H9 (cell line): Measurements from ENCODE around the gene TGM2. TPM values are rescaled to one million over a fixed set of nuclear protein-coding genes. Genes with fewer than 3 reads are reported as not detected.

Source experiments
- DNase-seq: peaks from one replicate; pipeline ENCODE4 v3.0.0-alpha.2; 2017
- H2AFZ ChIP-seq: one replicate; pipeline ENCODE4 v1.6.1; 2013; ENCODE audit warnings: mild to moderate bottlenecking, low read length, control low read depth, moderate library complexity
- H2AK5ac ChIP-seq: 2 replicates; pipeline ENCODE4 v1.6.1; 2013; ENCODE audit warnings: low read length, control low read depth, mixed read lengths; ENCODE audit not compliant: insufficient read length
- H2BK120ac ChIP-seq: one replicate; pipeline ENCODE4 v1.6.1; 2013; ENCODE audit warnings: low read depth, mild to moderate bottlenecking, low read length, control low read depth, inconsistent platforms; ENCODE audit not compliant: poor library complexity, severe bottlenecking
- H2BK12ac ChIP-seq: 2 replicates; pipeline ENCODE4 v1.6.1; 2013; ENCODE audit warnings: low read length, control low read depth, mixed read lengths, low read depth; ENCODE audit not compliant: insufficient read length
- H2BK15ac ChIP-seq: 2 replicates; pipeline ENCODE4 v1.6.1; 2013; ENCODE audit warnings: low read depth, low read length, control low read depth
- H2BK20ac ChIP-seq: one replicate; pipeline ENCODE4 v1.6.1; 2013; ENCODE audit warnings: low read depth, mild to moderate bottlenecking, low read length, control low read depth, inconsistent platforms; ENCODE audit not compliant: poor library complexity, severe bottlenecking
- H2BK5ac ChIP-seq: 2 replicates; pipeline ENCODE4 v1.6.1; 2013; ENCODE audit warnings: low read length, control low read depth, mixed read lengths; ENCODE audit not compliant: insufficient read length
- H3K14ac ChIP-seq: 2 replicates; pipeline ENCODE4 v1.6.1; 2013; ENCODE audit warnings: low read length, control low read depth; ENCODE audit not compliant: insufficient read depth
- H3K18ac ChIP-seq: 2 replicates; pipeline ENCODE4 v1.6.1; 2013; ENCODE audit warnings: low read depth, mild to moderate bottlenecking, mixed read lengths, low read length, control low read depth; ENCODE audit not compliant: insufficient read length
- H3K23ac ChIP-seq: 2 replicates; pipeline ENCODE4 v1.6.1; 2013; ENCODE audit warnings: low read length, control low read depth, mixed read lengths, low read depth; ENCODE audit not compliant: insufficient read length
- H3K23me2 ChIP-seq: 2 replicates; pipeline ENCODE4 v1.6.1; 2013; ENCODE audit warnings: low read depth, mild to moderate bottlenecking, mixed read lengths, low read length, control low read depth; ENCODE audit not compliant: insufficient read length, poor library complexity, severe bottlenecking
- H3K27ac ChIP-seq: 2 replicates; pipeline ENCODE4 v1.5.1; 2013; ENCODE audit warnings: low read length, control low read depth, mixed read lengths, low read depth; ENCODE audit not compliant: insufficient read length
- H3K27me3 ChIP-seq: 2 replicates; pipeline ENCODE4 v1.6.1; 2013; ENCODE audit warnings: low read length, control low read depth, inconsistent platforms; ENCODE audit not compliant: insufficient read depth
- H3K4ac ChIP-seq: 2 replicates; pipeline ENCODE4 v1.6.1; 2013; ENCODE audit warnings: low read depth, mild to moderate bottlenecking, control low read depth, inconsistent platforms, low read length, moderate library complexity
- H3K4me1 ChIP-seq: 2 replicates; pipeline ENCODE4 v1.6.1; 2013; ENCODE audit warnings: low read length, control low read depth, inconsistent platforms; ENCODE audit not compliant: insufficient read depth
- H3K4me2 ChIP-seq: 2 replicates; pipeline ENCODE4 v1.6.1; 2013; ENCODE audit warnings: low read length, control low read depth, mixed read lengths; ENCODE audit not compliant: insufficient read length, insufficient read depth
- H3K56ac ChIP-seq: 2 replicates; pipeline ENCODE4 v1.6.1; 2013; ENCODE audit warnings: low read depth, mild to moderate bottlenecking, mixed read lengths, low read length, control low read depth; ENCODE audit not compliant: insufficient read length
- H3K79me1 ChIP-seq: 2 replicates; pipeline ENCODE4 v1.6.1; 2013; ENCODE audit warnings: low read depth, mild to moderate bottlenecking, moderate library complexity, low read length, control low read depth, inconsistent platforms; ENCODE audit not compliant: insufficient read depth, poor library complexity, severe bottlenecking
- H3K79me2 ChIP-seq: 2 replicates; pipeline ENCODE4 v1.6.1; 2013; ENCODE audit warnings: low read length, control low read depth, inconsistent platforms; ENCODE audit not compliant: insufficient read depth
- H3K9ac ChIP-seq: 2 replicates; pipeline ENCODE4 v1.6.1; 2013; ENCODE audit warnings: low read length, control low read depth, mixed read lengths; ENCODE audit not compliant: insufficient read length; ENCODE audit errors: extremely low read depth
- H3K9me3 ChIP-seq: one replicate; pipeline ENCODE4 v1.6.1; 2013; ENCODE audit warnings: low read depth, low read length, inconsistent platforms; ENCODE audit not compliant: control insufficient read depth
- H3T11ph ChIP-seq: one replicate; pipeline ENCODE4 v1.6.1; 2013; ENCODE audit warnings: mild to moderate bottlenecking, low read length, control low read depth, inconsistent platforms
- H4K20me1 ChIP-seq: one replicate; pipeline ENCODE4 v1.6.1; 2013; ENCODE audit not compliant: control insufficient read depth, insufficient read length, insufficient read depth
- H4K5ac ChIP-seq: 2 replicates; pipeline ENCODE4 v1.6.1; 2013; ENCODE audit warnings: low read depth, mild to moderate bottlenecking, mixed read lengths, low read length, control low read depth; ENCODE audit not compliant: insufficient read length
- H4K8ac ChIP-seq: replicated peaks from 2 replicates; pipeline ENCODE4 v1.6.1; 2013; ENCODE audit warnings: low read length, control low read depth, mixed read lengths, low read depth; ENCODE audit not compliant: insufficient read length
- H4K91ac ChIP-seq: 2 replicates; pipeline ENCODE4 v1.6.1; 2013; ENCODE audit warnings: low read depth, mild to moderate bottlenecking, moderate library complexity, mixed read lengths, low read length, control low read depth; ENCODE audit not compliant: insufficient read length
- H3K27ac Mint-ChIP-seq, 3 experiments: 2 replicates in 2 of 3; 3 replicates in 1 of 3; pipeline ENCODE4 v1.8.0; 2020 to 2021; ENCODE audit warnings: mixed read lengths in 3 of 3, mild to moderate bottlenecking in 1 of 3, moderate library complexity in 1 of 3
- H3K27me3 Mint-ChIP-seq: 2 replicates; pipeline ENCODE4 v1.8.0; 2021; ENCODE audit warnings: low read depth, mild to moderate bottlenecking, moderate library complexity, mixed read lengths
- H3K36me3 Mint-ChIP-seq, 3 experiments: 2 replicates in 2 of 3; 3 replicates in 1 of 3; pipeline ENCODE4 v1.8.0; 2020 to 2021; ENCODE audit warnings: low read depth in 3 of 3, mixed read lengths in 3 of 3; ENCODE audit not compliant: insufficient read depth in 1 of 3
- H3K4me1 Mint-ChIP-seq, 2 experiments: 2 replicates each; pipeline ENCODE4 v1.8.0; 2020; ENCODE audit warnings: mixed read lengths in 2 of 2
- H3K4me3 Mint-ChIP-seq, 2 experiments: 2 replicates in 1 of 2; 3 replicates in 1 of 2; pipeline ENCODE4 v1.8.0; 2020 to 2021; ENCODE audit warnings: mild to moderate bottlenecking in 2 of 2, mixed read lengths in 2 of 2, moderate library complexity in 1 of 2
- H3K9me3 Mint-ChIP-seq, 2 experiments: 2 replicates in 1 of 2; 3 replicates in 1 of 2; pipeline ENCODE4 v1.8.0; 2020; ENCODE audit warnings: mild to moderate bottlenecking in 2 of 2, mixed read lengths in 2 of 2, moderate library complexity in 1 of 2
- CTCF ChIP-seq: fragments of 200-600 bp; sonication (generic); conservative IDR thresholded peaks from 3 replicates; pipeline ENCODE4 v1.8.0; 2021; ENCODE audit warnings: antibody characterized with exemption, mild to moderate bottlenecking
- WGBS: extraction: QIAGEN DNeasy Blood & Tissue Kit; methylation state at CpG from one replicate; pipeline ENCODE4 v1.1.7; 2013; ENCODE audit warnings: missing lambda C conversion rate, low lambda C conversion rate, mixed read lengths; ENCODE audit not compliant: insufficient read length; ENCODE audit errors: extremely low coverage; 5-methylcytosine and 5-hydroxymethylcytosine counted together
- total RNA-seq: library from RNA; stranded (reverse); gene quantifications from 2 replicates; pipeline ENCODE4 v1.2.1, GENCODE V29; 2021

The TGM2 gene
- total RNA-seq, 1 experiment from 2014 or later: 1.1 TPM

DNA sequence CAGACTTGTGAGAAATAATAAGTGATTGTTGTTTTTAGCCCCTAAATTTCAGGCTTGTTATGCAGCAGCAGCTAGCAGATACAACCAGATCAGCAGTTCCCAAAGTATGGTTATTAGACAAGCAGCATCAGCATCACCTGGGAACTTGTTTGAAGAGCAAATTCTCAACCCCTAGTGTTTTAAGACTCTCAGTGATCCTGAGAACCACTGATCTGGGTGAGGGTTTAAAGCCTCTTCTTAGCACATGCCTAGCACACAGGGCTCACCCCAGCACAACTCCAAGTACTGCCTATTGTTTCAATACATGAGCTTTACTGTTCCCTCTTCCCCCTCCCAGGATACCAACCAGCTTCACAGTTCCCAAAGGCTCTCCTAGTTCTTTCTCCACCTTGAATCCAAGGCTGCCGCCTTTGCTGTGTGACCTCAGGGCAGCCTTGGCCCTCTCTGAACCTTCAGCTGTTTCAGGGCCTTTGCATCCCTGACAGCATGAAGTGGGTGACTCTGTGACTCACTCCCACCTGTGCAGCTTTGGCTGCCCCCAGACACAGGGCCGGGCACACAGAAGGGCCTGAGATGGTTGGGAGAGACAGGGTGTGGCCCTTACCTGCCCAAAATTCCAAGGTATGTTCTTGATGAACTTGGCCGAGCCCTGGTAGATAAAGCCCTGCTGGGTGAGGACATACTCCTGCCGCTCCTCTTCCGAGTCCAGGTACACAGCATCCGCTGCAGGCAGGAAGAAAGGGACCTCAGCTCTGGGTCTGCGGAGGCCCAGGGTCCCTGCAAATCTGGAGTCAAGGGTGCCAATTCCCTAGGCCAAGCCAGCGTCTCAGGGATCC is 14.5 kb downstream of the TGM2 start:
- TF ChIP-seq CTCF: no peak
- 0 out of 7 replicates have a peak overlapping the region, but pooled peaks of 1 of the 3 experiments have one; percentile 70 for H3K27ac Mint-ChIP-seq

More for the DNA sequence above, 14.5 kb downstream of the TGM2 start:
- Histone ChIP-seq H3K23ac (no peak overlapping the region), H2BK20ac (no peak overlapping the region), H3K27me3 (no peaks in the 10 kb centered on the region), H2BK15ac (no peak overlapping the region), H3K9ac (no peak overlapping the region), H2BK12ac (no peak overlapping the region), H3K4ac (no peak overlapping the region), H3K4me1 (no peaks in the 10 kb centered on the region), H3K79me2 (no peaks in the 10 kb centered on the region), H3K56ac (no peak overlapping the region), H3K18ac (no peak overlapping the region), H2BK120ac (no peak overlapping the region), H3K79me1 (no peaks in the 10 kb centered on the region), H2AK5ac (no peak overlapping the region), H2BK5ac (no peak overlapping the region), H3K9me3 (no peaks in the 10 kb centered on the region), H4K91ac (no peak overlapping the region), H4K5ac (no peak overlapping the region), H3K23me2 (peaks cover 3% of the 10 kb centered on the region), H4K20me1 (no peaks in the 10 kb centered on the region), H2AFZ (no peak overlapping the region), H3K14ac (no peak overlapping the region), H4K8ac (no peak overlapping the region), H3T11ph (no peak overlapping the region), H3K27ac (no peak overlapping the region), H3K4me2 (no peak overlapping the region)
- no CpG with 5 or more reads among the region's 8 CpGs for WGBS
- H3K9me3 Mint-ChIP-seq: no peaks in the 10 kb centered on the region
- peaks cover 3 to 14% of the 10 kb centered on the region in 2 experiments for H3K4me1 Mint-ChIP-seq
- no peak for DNase-seq
- no peaks in the 10 kb centered on the region; a peak in 1 of 7 replicates for H3K36me3 Mint-ChIP-seq
- H3K27me3 Mint-ChIP-seq: peaks cover 1% of the 10 kb centered on the region
- no peak overlapping the region for H3K4me3 Mint-ChIP-seq
